ENCODE measurements around the gene SENP6. TPM values are rescaled to one million over a fixed set of nuclear protein-coding genes. Genes with fewer than 3 reads are reported as not detected.
A peak's percentile ranks its signal among the peaks of the same experiment; 100 is the strongest.

Gene SENP6
- total RNA-seq, 1 experiment from 2014 or later, result 116 TPM

DNA sequence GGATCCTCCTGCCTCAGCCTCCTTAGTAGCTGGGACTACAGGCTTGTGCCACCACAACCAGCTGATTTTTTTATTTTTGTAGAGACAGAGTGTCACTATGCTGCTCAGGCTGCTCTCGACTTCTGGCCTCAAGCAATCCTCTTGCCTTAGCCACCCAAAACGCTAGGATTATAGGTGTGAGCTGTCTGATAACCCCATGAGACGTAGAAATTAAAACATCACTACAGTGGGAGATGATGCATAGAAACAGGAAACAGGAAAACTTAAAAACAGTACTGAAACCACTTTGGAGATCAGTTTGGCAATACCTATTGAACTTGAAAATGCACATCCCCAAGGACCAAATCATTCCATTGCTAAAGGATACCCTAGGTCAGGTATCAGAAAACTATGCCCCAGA lies 10.8 kb downstream of the SENP6 start:
- Histone ChIP-seq H3K27ac (ENCODE audit: insufficient read length, low read depth, low read length) (no peak overlapping the region), H3K23ac (ENCODE audit: insufficient read length, low read depth, low read length) (no peak overlapping the region), H2AK5ac (ENCODE audit: insufficient read length, low read length) (no peak overlapping the region), H3K27me3 (ENCODE audit: insufficient read depth, low read length) (no peaks in the 10 kb centered on the region), H3T11ph (ENCODE audit: low read length) (no peak overlapping the region), H4K8ac (replicated peaks; ENCODE audit: insufficient read length, low read depth, low read length) (no peak overlapping the region), H4K20me1 (ENCODE audit: control insufficient read depth, insufficient read depth, insufficient read length) (peaks cover 3% of the 10 kb centered on the region), H3K79me1 (ENCODE audit: insufficient read depth, low read depth, low read length, poor library complexity, severe bottlenecking) (peaks cover 7% of the 10 kb centered on the region), H3K14ac (ENCODE audit: insufficient read depth, low read length) (no peak overlapping the region), H2BK12ac (ENCODE audit: insufficient read length, low read depth, low read length) (no peak overlapping the region), H3K18ac (ENCODE audit: insufficient read length, low read depth, low read length) (no peak overlapping the region), H3K23me2 (ENCODE audit: insufficient read length, low read depth, low read length, poor library complexity, severe bottlenecking) (no peaks in the 10 kb centered on the region), H3K79me2 (ENCODE audit: insufficient read depth, low read length) (peaks cover 59% of the 10 kb centered on the region), H3K4me1 (ENCODE audit: insufficient read depth, low read length) (peaks cover 4% of the 10 kb centered on the region; the same call in 1 of the 2 replicates), H2BK120ac (ENCODE audit: low read depth, low read length, poor library complexity, severe bottlenecking) (no peak overlapping the region), H3K9me3 (ENCODE audit: control insufficient read depth, low read depth, low read length) (no peaks in the 10 kb centered on the region), H4K5ac (ENCODE audit: insufficient read length, low read depth, low read length) (no peak overlapping the region), H2BK15ac (ENCODE audit: low read depth, low read length) (no peak overlapping the region), H2AFZ (ENCODE audit: low read length) (no peak overlapping the region), H4K91ac (ENCODE audit: insufficient read length, low read depth, low read length) (no peak overlapping the region), H3K56ac (ENCODE audit: insufficient read length, low read depth, low read length) (no peak overlapping the region), H2BK5ac (ENCODE audit: insufficient read length, low read length) (no peak overlapping the region), H3K9ac (ENCODE audit: extremely low read depth, insufficient read length, low read length) (no peak overlapping the region), H2BK20ac (ENCODE audit: low read depth, low read length, poor library complexity, severe bottlenecking) (peak overlapping the region; percentile 26), H3K4ac (ENCODE audit: low read depth, low read length) (no peak overlapping the region), H3K4me2 (ENCODE audit: insufficient read depth, insufficient read length, low read length) (no peak overlapping the region)
- no peak for DNase-seq
- WGBS (ENCODE audit: extremely low coverage, insufficient read length, low lambda C conversion rate), result no CpG with 5 or more reads among the region's 3 CpGs
- Mint-ChIP-seq H3K9me3 (peaks cover 1 to 3% of the 10 kb centered on the region in 2 experiments; a peak in 4 of 5 replicates), H3K36me3 (ENCODE audit: insufficient read depth in 1 of 3, low read depth in 3 of 3) (peaks cover 3 to 13% (median 5%) of the 10 kb centered on the region in 3 experiments; a peak in 6 of 7 replicates), H3K4me3 (no peak overlapping the region), H3K27me3 (ENCODE audit: low read depth) (no peaks in the 10 kb centered on the region), H3K27ac (peak overlapping the region; percentile 35 to 82 (median 50); a peak in 3 of 7 replicates), H3K4me1 (peaks cover 45 to 46% of the 10 kb centered on the region in 2 experiments)
- TF ChIP-seq CTCF (conservative IDR thresholded peaks at IDR 0.05), result no peak

Measured in H9 (cell line).